Measurements from ENCODE around the gene RAB14.

GRCh38 chr9:121183666-121184423 lies 17.8 kb downstream of the RAB14 start:
- TF ChIP-seq, protein P1, sequence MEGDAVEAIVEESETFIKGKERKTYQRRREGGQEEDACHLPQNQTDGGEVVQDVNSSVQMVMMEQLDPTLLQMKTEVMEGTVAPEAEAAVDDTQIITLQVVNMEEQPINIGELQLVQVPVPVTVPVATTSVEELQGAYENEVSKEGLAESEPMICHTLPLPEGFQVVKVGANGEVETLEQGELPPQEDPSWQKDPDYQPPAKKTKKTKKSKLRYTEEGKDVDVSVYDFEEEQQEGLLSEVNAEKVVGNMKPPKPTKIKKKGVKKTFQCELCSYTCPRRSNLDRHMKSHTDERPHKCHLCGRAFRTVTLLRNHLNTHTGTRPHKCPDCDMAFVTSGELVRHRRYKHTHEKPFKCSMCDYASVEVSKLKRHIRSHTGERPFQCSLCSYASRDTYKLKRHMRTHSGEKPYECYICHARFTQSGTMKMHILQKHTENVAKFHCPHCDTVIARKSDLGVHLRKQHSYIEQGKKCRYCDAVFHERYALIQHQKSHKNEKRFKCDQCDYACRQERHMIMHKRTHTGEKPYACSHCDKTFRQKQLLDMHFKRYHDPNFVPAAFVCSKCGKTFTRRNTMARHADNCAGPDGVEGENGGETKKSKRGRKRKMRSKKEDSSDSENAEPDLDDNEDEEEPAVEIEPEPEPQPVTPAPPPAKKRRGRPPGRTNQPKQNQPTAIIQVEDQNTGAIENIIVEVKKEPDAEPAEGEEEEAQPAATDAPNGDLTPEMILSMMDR (IDR thresholded peaks at IDR 0.05; ENCODE audit: poor library complexity, severe bottlenecking) = no peak
- TF ChIP-seq, protein P2, sequence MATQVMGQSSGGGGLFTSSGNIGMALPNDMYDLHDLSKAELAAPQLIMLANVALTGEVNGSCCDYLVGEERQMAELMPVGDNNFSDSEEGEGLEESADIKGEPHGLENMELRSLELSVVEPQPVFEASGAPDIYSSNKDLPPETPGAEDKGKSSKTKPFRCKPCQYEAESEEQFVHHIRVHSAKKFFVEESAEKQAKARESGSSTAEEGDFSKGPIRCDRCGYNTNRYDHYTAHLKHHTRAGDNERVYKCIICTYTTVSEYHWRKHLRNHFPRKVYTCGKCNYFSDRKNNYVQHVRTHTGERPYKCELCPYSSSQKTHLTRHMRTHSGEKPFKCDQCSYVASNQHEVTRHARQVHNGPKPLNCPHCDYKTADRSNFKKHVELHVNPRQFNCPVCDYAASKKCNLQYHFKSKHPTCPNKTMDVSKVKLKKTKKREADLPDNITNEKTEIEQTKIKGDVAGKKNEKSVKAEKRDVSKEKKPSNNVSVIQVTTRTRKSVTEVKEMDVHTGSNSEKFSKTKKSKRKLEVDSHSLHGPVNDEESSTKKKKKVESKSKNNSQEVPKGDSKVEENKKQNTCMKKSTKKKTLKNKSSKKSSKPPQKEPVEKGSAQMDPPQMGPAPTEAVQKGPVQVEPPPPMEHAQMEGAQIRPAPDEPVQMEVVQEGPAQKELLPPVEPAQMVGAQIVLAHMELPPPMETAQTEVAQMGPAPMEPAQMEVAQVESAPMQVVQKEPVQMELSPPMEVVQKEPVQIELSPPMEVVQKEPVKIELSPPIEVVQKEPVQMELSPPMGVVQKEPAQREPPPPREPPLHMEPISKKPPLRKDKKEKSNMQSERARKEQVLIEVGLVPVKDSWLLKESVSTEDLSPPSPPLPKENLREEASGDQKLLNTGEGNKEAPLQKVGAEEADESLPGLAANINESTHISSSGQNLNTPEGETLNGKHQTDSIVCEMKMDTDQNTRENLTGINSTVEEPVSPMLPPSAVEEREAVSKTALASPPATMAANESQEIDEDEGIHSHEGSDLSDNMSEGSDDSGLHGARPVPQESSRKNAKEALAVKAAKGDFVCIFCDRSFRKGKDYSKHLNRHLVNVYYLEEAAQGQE (IDR thresholded peaks at IDR 0.05; ENCODE audit: borderline replicate concordance) = no peak
